Testis (tissue), 3 donors: ENCODE results near the gene RASGRF1. TPM values are rescaled to one million over a fixed set of nuclear protein-coding genes. Genes with fewer than 3 reads are reported as not detected.

Experiments
- DNase-seq: peaks from one replicate; pipeline ENCODE4 v3.0.0-alpha.2; 2019
- H3K27ac ChIP-seq, 2 donors: fragments of 200-600 bp; sonication (generic); one replicate each; pipeline ENCODE4 v1.5.1; 2019
- H3K27me3 ChIP-seq: fragments of 200-600 bp; sonication (generic); one replicate; pipeline ENCODE4 v1.5.1; 2019
- H3K36me3 ChIP-seq: fragments of 200-600 bp; sonication (generic); one replicate; pipeline ENCODE4 v1.5.1; 2017; ENCODE audit warnings: low read depth; ENCODE audit errors: missing control alignments
- H3K4me1 ChIP-seq: fragments of 200-600 bp; sonication (generic); one replicate; pipeline ENCODE4 v1.5.1; 2019
- H3K4me3 ChIP-seq, 2 donors: fragments of 200-600 bp; sonication (generic); one replicate each; pipeline ENCODE4 v1.5.1; 2017 to 2019
- H3K9me3 ChIP-seq: fragments of 200-600 bp; sonication (generic); one replicate; pipeline ENCODE4 v1.5.1; 2017
- POLR2A ChIP-seq: fragments of 450-650 bp; IDR thresholded peaks from one replicate; pipeline ENCODE4 v1.6.1; 2017; ENCODE audit warnings: antibody characterized with exemption, mild to moderate bottlenecking, moderate library complexity
- WGBS, 2 donors: methylation state at CpG; one replicate each; pipeline ENCODE4 v1.1.5; 2018; 5-methylcytosine and 5-hydroxymethylcytosine counted together
- intact Hi-C: fragments of 100-400 bp; cut with DNase I; formaldehyde crosslinking; loops from one replicate; pipeline ENCODE4 v1.15.1; 2023; ENCODE audit warnings: low total_unique reads
- polyA plus RNA-seq: library from polyadenylated mRNA; stranded (reverse); fragments of 350-450 nt; fragmentation: Illumina TruSeq; extraction: RNeasy Lipid Tissue Mini Kit (QIAGEN cat#74804); gene quantifications from one replicate; pipeline ENCODE4 v1.2.3, GENCODE V29; 2014; ENCODE audit warnings: low read depth, low replicate concordance; ENCODE audit not compliant: insufficient read depth
- total RNA-seq, 2 donors: library from RNA; depleted of rRNA; stranded (reverse); fragments of >200 nt; gene quantifications; one replicate each; pipeline ENCODE4 v1.2.3, GENCODE V29; 2016
- TF ChIP-seq, protein P1 (sequence below), 3 experiments: fragments of 450-650 bp in 2 of 3; fragments of 200-600 bp in 1 of 3; sonication (generic) in 1 of 3; IDR thresholded peaks; one replicate each; pipeline ENCODE4 v1.5.1; 2016 to 2019; ENCODE audit warnings: antibody characterized with exemption in 3 of 3, mild to moderate bottlenecking in 2 of 3, moderate library complexity in 1 of 3

Gene RASGRF1
- total and polyA plus RNA-seq, 3 donors from 2014 or later, result 2.6 to 3.3 (median 3.1) TPM

GRCh38 chr15:79060175-79060574 is 30.4 kb downstream of the RASGRF1 start:
- intact Hi-C loops, result no loop called here
- Histone ChIP-seq H3K4me1 (no peaks in the 10 kb centered on the region), H3K27ac (no peak overlapping the region), H3K27me3 (no peaks in the 10 kb centered on the region), H3K4me3 (no peak overlapping the region), H3K36me3 (no peaks in the 10 kb centered on the region), H3K9me3 (no peaks in the 10 kb centered on the region)
- TF ChIP-seq POLR2A, result no peak
- TF ChIP-seq, protein P1, sequence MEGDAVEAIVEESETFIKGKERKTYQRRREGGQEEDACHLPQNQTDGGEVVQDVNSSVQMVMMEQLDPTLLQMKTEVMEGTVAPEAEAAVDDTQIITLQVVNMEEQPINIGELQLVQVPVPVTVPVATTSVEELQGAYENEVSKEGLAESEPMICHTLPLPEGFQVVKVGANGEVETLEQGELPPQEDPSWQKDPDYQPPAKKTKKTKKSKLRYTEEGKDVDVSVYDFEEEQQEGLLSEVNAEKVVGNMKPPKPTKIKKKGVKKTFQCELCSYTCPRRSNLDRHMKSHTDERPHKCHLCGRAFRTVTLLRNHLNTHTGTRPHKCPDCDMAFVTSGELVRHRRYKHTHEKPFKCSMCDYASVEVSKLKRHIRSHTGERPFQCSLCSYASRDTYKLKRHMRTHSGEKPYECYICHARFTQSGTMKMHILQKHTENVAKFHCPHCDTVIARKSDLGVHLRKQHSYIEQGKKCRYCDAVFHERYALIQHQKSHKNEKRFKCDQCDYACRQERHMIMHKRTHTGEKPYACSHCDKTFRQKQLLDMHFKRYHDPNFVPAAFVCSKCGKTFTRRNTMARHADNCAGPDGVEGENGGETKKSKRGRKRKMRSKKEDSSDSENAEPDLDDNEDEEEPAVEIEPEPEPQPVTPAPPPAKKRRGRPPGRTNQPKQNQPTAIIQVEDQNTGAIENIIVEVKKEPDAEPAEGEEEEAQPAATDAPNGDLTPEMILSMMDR (IDR thresholded peaks at IDR 0.05), result no peak
- WGBS, 2 donors, result 77 to 85% methylated on average over 4 of the region's 4 CpGs
- no peak for DNase-seq

DNA sequence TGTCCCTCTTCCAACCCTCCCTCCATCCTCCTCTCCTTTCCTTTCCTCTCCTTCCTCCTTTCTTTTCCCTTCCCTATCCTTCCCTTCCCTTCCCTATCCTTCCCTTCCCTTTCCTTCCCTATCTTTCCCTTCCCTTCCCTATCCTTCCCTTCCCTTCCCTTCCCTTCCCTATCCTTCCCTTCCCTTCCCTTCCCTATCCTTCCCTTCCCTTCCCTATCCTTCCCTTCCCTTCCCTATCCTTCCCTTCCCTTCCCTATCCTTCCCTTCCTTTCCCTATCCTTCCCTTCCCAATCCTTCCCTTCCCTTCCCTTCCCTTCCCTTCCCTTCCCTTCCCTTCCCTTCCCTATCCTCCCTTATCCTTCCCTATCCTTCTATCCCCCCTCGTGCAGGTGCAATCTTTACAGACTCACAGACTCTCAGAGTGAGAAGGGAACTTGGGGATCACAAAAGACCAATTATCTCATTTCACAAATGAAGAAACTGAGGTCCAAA is 31.5 kb downstream of the RASGRF1 start:
- H3K36me3 ChIP-seq, result no peaks in the 10 kb centered on the region
- no peaks in the 10 kb centered on the region for H3K9me3 ChIP-seq
- no peaks in the 10 kb centered on the region for H3K4me1 ChIP-seq
- TF ChIP-seq, protein P1 (IDR thresholded peaks at IDR 0.05), result no peak
- no peak for TF ChIP-seq POLR2A
- no peak overlapping the region for H3K4me3 ChIP-seq
- H3K27me3 ChIP-seq, result no peaks in the 10 kb centered on the region
- intact Hi-C loops, result no loop called here
- WGBS, 2 donors, result 50% methylated on average over 1 of the region's 1 CpG
- no peak for DNase-seq
- H3K27ac ChIP-seq, result no peak overlapping the region

DNA sequence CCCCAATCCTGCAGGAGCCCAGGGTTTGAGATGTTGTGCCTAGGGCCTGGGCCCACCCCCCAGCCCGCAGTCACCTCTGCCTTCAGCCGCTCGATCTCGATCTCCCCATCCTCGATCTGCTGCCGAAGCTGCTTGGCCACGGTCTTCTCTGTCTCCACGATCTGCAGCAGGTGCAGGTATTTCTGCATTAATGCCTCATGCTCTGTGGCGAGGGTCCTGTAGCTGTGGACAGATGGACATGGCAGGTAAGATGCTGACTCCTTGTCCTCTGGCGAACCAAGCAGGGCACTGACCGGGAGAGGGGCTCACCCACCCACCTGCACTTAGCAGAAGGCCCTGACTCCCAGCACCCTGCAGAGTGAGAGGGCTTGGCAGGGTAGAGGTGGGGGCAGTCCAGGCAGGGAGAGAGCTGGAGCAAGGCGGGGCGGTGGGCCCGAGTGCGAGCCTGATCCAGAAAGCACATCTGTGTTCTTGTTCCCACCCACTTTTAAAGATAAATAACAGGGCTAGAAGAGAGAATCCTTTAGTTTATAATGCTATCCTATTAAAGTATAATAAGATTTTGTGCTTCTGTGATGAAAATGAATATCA is 32.2 kb downstream of the RASGRF1 start:
- WGBS, 2 donors, result 74 to 87% methylated on average over 12 to 15 of the region's 15 CpGs
- no peak for TF ChIP-seq POLR2A
- TF ChIP-seq, protein P1 (IDR thresholded peaks at IDR 0.05), result no peak
- H3K36me3 ChIP-seq, result no peaks in the 10 kb centered on the region
- no peaks in the 10 kb centered on the region for H3K27me3 ChIP-seq
- intact Hi-C loops, result no loop called here
- no peak overlapping the region for H3K4me3 ChIP-seq
- no peaks in the 10 kb centered on the region for H3K4me1 ChIP-seq
- DNase-seq, result no peak
- no peaks in the 10 kb centered on the region for H3K9me3 ChIP-seq
- no peak overlapping the region for H3K27ac ChIP-seq

GRCh38 chr15:79057050-79057449 is 33.5 kb downstream of the RASGRF1 start:
- WGBS, 2 donors, result 94 to 96% methylated on average over 2 to 6 of the region's 6 CpGs
- intact Hi-C loops, result no loop called here

More at GRCh38 chr15:79057050-79057449, 33.5 kb downstream of the RASGRF1 start:
- DNase-seq, result no peak
- Histone ChIP-seq H3K4me1 (no peaks in the 10 kb centered on the region), H3K27me3 (no peaks in the 10 kb centered on the region), H3K36me3 (no peaks in the 10 kb centered on the region), H3K9me3 (no peaks in the 10 kb centered on the region), H3K27ac (no peak overlapping the region), H3K4me3 (no peak overlapping the region)
- no peak for TF ChIP-seq POLR2A
- TF ChIP-seq, protein P1 (IDR thresholded peaks at IDR 0.05), result no peak
